ENCODE measurements around the gene SPSB1. TPM values are rescaled to one million over a fixed set of nuclear protein-coding genes. Genes with fewer than 3 reads are reported as not detected.

SPSB1 gene
- total RNA-seq, 2 donors from 2014 or later: 20.4 to 26.9 TPM

DNA sequence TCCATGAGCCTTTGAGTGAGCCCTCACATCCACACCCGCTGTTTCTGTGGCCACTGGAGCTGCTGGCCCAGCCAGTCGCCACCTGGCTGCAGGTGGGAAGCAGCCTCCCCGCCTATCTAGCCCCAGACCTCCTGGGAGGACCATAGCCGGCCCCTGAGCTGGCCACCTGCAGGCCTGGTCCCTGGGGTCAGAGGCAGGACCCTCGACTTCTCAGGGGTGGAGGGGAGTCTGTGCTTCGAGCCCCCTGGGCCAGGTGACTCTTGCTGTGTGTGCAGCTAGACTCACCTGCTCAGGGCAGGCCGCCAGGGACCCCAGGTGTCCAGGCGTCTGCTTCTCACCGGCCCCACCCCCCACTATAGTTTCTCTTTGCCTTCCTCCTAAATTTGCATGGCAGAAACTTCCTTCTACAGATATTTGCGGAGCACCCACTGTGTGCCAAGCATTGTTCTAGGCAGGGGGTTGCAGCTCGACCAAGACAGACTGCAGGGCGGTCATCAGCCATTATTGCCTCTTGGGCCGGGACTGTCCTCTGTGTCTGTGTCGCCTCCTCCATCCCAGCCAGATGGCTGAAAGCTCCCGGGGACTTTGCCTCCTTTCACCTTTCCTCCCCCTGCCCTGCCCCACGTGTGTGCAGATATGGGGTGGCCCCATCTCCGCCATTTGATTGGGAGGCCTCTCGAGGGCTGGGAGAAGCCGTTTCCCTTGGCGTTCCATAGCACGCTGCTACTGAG is 27.3 kb downstream of the SPSB1 start:
- Histone ChIP-seq H3K36me3 (ENCODE audit: control insufficient read depth, insufficient read depth, low read length) (peaks cover 3% of the 10 kb centered on the region), H3K27ac (ENCODE audit: low read depth, low read length) (peak overlapping the region; percentile 40), H3K9ac (ENCODE audit: extremely low read depth, low read length, poor library complexity, severe bottlenecking) (peak overlapping the region; percentile 12), H3K4me1 (ENCODE audit: control insufficient read depth, insufficient read depth, low read length) (peaks cover 30% of the 10 kb centered on the region), H3K27me3 (ENCODE audit: control insufficient read depth, insufficient read depth, low read length, poor library complexity, severe bottlenecking) (no peaks in the 10 kb centered on the region), H3K9me3 (ENCODE audit: control insufficient read depth, low read length) (no peaks in the 10 kb centered on the region), H3K4me3 (ENCODE audit: low read length) (peak overlapping the region; percentile 45)
- Mint-ChIP-seq H3K27me3 (ENCODE audit: insufficient read depth) (no peaks in the 10 kb centered on the region), H3K36me3 (ENCODE audit: low read depth) (peaks cover 11% of the 10 kb centered on the region), H3K27ac (peak overlapping the region; percentile 83), H3K4me1 (peaks cover 48% of the 10 kb centered on the region), H3K4me3 (peak overlapping the region; percentile 32), H3K9me3 (no peaks in the 10 kb centered on the region)
- TF ChIP-seq, protein P1, sequence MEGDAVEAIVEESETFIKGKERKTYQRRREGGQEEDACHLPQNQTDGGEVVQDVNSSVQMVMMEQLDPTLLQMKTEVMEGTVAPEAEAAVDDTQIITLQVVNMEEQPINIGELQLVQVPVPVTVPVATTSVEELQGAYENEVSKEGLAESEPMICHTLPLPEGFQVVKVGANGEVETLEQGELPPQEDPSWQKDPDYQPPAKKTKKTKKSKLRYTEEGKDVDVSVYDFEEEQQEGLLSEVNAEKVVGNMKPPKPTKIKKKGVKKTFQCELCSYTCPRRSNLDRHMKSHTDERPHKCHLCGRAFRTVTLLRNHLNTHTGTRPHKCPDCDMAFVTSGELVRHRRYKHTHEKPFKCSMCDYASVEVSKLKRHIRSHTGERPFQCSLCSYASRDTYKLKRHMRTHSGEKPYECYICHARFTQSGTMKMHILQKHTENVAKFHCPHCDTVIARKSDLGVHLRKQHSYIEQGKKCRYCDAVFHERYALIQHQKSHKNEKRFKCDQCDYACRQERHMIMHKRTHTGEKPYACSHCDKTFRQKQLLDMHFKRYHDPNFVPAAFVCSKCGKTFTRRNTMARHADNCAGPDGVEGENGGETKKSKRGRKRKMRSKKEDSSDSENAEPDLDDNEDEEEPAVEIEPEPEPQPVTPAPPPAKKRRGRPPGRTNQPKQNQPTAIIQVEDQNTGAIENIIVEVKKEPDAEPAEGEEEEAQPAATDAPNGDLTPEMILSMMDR (conservative IDR thresholded peaks at IDR 0.05): peak; percentile 25
- WGBS, 2 experiments (ENCODE audit: insufficient coverage in 1 of 2, insufficient read length in 1 of 2): 56 to 57% methylated on average over 9 to 21 of the region's 21 CpGs
- peak; percentile 84 for DNase-seq

DNA sequence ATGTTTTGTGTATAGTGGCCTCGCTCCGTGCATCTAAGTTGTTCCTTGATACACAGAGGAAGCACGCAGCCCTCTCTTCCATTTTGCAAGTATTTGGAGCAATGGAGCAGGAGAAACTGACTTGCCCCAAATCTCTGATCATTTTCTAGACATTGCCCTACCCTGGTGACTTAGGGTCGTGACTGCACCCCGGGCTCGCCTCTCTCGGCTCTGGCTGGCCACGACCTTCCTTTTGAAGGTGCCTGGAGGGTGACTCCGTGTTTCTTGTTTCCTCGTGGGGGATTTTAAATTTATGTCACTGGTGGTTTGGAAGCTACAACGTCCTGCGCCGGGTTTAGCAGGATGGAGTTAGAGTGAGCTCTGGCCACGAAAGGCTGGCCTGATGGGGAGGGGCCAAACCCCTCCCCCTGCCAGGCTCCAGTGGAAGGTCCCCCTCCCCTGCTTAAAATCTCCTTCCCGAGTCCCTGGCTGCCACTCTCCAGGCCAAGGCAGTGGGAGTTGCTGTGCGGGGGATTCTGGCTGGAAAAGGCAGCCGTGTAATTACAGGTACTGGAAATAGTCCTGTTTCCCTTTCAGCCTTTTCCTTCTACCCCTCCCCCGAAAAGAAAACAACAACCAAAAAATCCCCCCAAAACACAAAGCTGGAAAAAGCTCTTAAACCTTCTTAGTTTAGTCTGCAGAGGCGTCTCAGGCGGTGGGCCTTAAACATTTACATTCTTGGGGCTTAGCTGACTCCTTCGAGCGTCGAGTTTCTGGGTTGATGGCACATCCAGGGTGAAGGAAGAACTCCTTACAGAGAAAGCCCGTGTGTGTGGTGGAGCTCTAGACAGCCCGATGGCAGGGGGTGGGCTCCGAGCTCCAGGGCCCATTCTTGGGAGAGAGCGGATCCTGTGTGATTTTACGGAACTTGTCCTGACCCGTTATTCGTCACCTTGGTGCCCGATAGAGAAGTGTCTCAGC is 28.1 kb downstream of the SPSB1 start:
- peak overlapping the region; percentile 83 for H3K27ac Mint-ChIP-seq
- peak overlapping the region; percentile 32 for H3K4me3 Mint-ChIP-seq
- Histone ChIP-seq H3K4me3 (ENCODE audit: low read length) (peak overlapping the region; percentile 45), H3K9me3 (ENCODE audit: control insufficient read depth, low read length) (no peaks in the 10 kb centered on the region), H3K4me1 (ENCODE audit: control insufficient read depth, insufficient read depth, low read length) (peaks cover 30% of the 10 kb centered on the region), H3K27ac (ENCODE audit: low read depth, low read length) (peak overlapping the region; percentile 40), H3K27me3 (ENCODE audit: control insufficient read depth, insufficient read depth, low read length, poor library complexity, severe bottlenecking) (no peaks in the 10 kb centered on the region), H3K9ac (ENCODE audit: extremely low read depth, low read length, poor library complexity, severe bottlenecking) (peak overlapping the region; percentile 12), H3K36me3 (ENCODE audit: control insufficient read depth, insufficient read depth, low read length) (no peaks in the 10 kb centered on the region)
- H3K36me3 Mint-ChIP-seq (ENCODE audit: low read depth): peaks cover 6% of the 10 kb centered on the region
- H3K9me3 Mint-ChIP-seq: no peaks in the 10 kb centered on the region
- 55 to 62% methylated on average over 20 to 31 of the region's 31 CpGs for WGBS, 2 experiments (ENCODE audit: insufficient coverage in 1 of 2, insufficient read length in 1 of 2)
- TF ChIP-seq, protein P1 (conservative IDR thresholded peaks at IDR 0.05): no peak
- H3K27me3 Mint-ChIP-seq (ENCODE audit: insufficient read depth): no peaks in the 10 kb centered on the region
- no peak for DNase-seq
- peaks cover 48% of the 10 kb centered on the region for H3K4me1 Mint-ChIP-seq

DNA sequence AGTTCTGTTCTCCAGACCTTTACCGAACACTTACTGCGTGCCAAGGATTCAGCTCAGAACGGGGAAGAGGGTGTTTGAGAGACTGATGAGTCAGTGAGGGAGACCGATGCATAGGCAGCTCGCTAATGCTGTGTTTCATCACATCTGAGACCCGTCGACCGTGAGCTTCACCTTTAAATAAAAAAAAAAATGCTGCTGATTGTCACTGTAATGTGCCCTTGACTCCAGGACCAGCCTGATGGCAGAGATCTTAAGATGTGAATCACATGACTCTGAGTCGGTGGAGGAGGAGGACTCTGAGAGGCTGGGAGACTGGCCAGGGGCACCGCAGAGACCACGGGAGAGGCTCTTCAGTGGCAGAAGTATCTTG is 28.8 kb downstream of the SPSB1 start:
- Mint-ChIP-seq H3K4me3 (no peak overlapping the region), H3K4me1 (peaks cover 48% of the 10 kb centered on the region), H3K27ac (peak overlapping the region; percentile 83), H3K9me3 (no peaks in the 10 kb centered on the region), H3K27me3 (ENCODE audit: insufficient read depth) (no peaks in the 10 kb centered on the region), H3K36me3 (ENCODE audit: low read depth) (peaks cover 6% of the 10 kb centered on the region)
- Histone ChIP-seq H3K27me3 (ENCODE audit: control insufficient read depth, insufficient read depth, low read length, poor library complexity, severe bottlenecking) (no peaks in the 10 kb centered on the region), H3K9me3 (ENCODE audit: control insufficient read depth, low read length) (no peaks in the 10 kb centered on the region), H3K4me3 (ENCODE audit: low read length) (no peak overlapping the region), H3K27ac (ENCODE audit: low read depth, low read length) (no peak overlapping the region), H3K36me3 (ENCODE audit: control insufficient read depth, insufficient read depth, low read length) (no peaks in the 10 kb centered on the region), H3K9ac (ENCODE audit: extremely low read depth, low read length, poor library complexity, severe bottlenecking) (no peak overlapping the region), H3K4me1 (ENCODE audit: control insufficient read depth, insufficient read depth, low read length) (peaks cover 34% of the 10 kb centered on the region)
- DNase-seq: no peak
- 86 to 87% methylated on average over 9 to 11 of the region's 11 CpGs for WGBS, 2 experiments (ENCODE audit: insufficient coverage in 1 of 2, insufficient read length in 1 of 2)
- TF ChIP-seq, protein P1 (conservative IDR thresholded peaks at IDR 0.05): no peak
